ENCODE measurements around the gene C20orf144. TPM values are rescaled to one million over a fixed set of nuclear protein-coding genes. Genes with fewer than 3 reads are reported as not detected.
"Not testable (repeated sequence)": the region's sequence is repeated elsewhere in the genome, so short reads cannot be mapped to it uniquely, and the experiment has no call there.

C20orf144 gene
- total RNA-seq, 1 donor from 2014 or later = 0.23 TPM

DNA sequence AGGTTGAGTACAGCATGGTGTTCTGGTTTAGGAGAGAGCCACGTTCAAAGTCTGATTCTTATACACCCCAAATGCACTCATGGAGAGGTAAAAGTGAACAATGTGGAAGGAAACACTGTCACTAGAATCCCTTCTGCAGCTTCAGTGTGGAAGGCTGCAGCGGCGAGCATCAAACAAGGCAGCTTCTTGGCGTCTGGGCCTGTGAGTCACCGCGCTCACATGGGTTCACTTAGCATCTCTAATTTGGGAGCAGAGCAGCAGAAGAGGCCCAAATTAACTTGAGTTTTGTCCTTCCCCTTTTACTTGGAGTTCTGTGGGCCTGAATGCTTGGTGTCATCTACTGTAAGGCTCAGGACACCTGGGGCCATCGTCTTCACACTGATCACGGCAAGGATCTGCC lies 35.0 kb downstream of the C20orf144 start:
- ATAC-seq (no peak), DNase-seq (no peak)
- peaks cover 10% of the 10 kb centered on the region for H3K4me1 ChIP-seq
- no peaks in the 10 kb centered on the region for H3K27me3 ChIP-seq
- intact Hi-C loops (cut with DNase I) = no loop called here
- TF ChIP-seq, protein P1, sequence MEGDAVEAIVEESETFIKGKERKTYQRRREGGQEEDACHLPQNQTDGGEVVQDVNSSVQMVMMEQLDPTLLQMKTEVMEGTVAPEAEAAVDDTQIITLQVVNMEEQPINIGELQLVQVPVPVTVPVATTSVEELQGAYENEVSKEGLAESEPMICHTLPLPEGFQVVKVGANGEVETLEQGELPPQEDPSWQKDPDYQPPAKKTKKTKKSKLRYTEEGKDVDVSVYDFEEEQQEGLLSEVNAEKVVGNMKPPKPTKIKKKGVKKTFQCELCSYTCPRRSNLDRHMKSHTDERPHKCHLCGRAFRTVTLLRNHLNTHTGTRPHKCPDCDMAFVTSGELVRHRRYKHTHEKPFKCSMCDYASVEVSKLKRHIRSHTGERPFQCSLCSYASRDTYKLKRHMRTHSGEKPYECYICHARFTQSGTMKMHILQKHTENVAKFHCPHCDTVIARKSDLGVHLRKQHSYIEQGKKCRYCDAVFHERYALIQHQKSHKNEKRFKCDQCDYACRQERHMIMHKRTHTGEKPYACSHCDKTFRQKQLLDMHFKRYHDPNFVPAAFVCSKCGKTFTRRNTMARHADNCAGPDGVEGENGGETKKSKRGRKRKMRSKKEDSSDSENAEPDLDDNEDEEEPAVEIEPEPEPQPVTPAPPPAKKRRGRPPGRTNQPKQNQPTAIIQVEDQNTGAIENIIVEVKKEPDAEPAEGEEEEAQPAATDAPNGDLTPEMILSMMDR (IDR thresholded peaks at IDR 0.05) = no peak
- no peak overlapping the region for H3K27ac ChIP-seq
- H3K4me3 ChIP-seq = no peak overlapping the region
- H3K9me3 ChIP-seq = no peaks in the 10 kb centered on the region
- H3K36me3 ChIP-seq = no peaks in the 10 kb centered on the region

DNA sequence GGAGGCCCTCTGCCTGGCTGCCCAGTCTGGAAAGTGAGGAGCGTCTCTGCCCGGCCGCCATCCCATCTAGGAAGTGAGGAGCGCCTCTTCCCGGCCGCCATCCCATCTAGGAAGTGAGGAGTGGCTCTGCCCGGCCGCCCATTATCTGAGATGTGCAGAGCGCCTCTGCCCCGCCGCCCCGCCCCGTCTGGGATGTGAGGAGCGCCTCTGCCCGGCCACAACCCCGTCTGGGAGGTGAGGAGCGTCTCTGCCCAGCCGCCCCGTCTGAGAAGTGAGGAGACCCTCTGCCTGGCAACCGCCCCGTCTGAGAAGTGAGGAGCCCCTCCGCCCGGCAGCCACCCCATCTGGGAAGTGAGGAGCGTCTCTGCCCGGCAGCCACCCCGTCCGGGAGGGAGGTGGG lies 36.8 kb downstream of the C20orf144 start:
- H3K27me3 ChIP-seq; H3K36me3 ChIP-seq; intact Hi-C loops (cut with DNase I); DNase-seq; ATAC-seq; H3K4me1 ChIP-seq; H3K4me3 ChIP-seq; H3K9me3 ChIP-seq; H3K27ac ChIP-seq: not testable (repeated sequence)

DNA sequence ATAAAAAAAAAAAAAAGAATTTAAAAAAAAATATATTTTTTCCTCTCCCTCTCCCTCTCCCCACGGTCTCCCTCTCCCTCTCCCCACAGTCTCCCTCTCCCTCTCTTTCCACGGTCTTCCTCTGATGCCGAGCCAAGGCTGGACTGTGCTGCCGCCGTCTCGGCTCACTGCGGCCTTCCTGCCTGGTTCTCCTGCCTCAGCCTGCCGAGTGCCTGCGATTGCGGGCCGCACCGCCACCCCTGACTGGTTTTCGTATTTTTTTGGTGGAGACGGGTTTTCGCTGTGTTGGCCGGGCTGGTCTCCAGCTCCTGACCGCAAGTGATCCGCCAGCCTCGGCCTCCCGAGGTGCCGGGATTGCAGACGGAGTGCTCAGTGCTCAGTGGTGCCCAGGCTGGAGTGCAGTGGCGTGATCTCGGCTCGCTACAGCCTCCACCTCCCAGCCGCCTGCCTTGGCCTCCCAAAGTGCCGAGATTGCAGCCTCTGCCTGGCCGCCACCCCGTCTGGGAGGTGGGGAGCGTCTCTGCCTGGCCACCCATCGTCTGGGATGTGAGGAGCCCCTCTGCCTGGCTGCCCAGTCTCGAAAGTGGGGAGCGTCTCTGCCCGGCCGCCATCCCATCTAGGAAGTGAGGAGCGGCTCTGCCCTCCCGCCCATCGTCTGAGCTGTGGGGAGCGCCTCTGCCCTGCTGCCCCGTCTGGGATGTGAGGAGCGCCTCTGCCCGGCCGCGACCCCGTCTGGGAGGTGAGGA lies 38.7 kb downstream of the C20orf144 start:
- intact Hi-C loops (cut with DNase I); H3K9me3 ChIP-seq; ATAC-seq; H3K4me3 ChIP-seq; H3K4me1 ChIP-seq; H3K36me3 ChIP-seq; H3K27me3 ChIP-seq; H3K27ac ChIP-seq; DNase-seq: not testable (repeated sequence)

DNA sequence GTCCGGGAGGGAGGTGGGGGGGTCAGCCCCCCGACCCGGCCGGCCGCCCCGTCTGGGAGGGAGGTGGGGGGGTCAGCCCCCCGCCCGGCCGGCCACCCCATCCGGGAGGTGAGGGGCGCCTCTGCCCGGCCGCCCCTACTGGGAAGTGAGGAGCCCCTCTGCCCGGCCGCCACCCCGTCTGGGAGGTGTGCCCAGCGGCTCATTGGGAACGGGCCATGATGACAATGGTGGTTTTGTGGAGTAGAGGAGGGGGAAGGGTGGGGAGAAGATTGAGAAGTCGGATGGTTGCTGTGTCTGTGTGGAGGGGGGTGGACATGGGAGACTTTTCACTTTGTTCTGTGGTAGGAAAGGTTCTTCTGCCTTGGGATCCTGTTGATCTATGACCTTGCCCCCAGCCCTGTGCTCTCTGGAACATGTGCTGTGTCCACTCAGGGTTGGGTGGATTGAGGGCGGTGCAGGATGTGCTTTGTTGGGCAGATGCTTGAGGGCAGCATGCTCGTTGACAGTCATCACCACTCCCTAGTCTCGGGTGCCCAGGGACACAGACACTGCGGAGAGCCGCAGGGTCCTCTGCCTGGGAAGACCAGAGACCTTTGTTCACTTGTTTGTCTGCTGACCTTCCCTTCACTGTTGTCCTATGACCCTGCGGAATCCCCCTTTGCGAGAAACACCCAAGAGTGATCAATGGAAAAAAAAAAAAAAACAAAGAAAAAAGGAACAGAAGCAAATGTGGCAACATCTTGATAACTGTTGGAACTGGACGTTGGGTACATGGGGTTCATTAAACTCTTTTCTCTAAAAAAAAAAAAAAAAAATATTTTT lies 39.7 kb downstream of the C20orf144 start:
- no peaks in the 10 kb centered on the region for H3K4me1 ChIP-seq
- H3K27me3 ChIP-seq = no peaks in the 10 kb centered on the region
- ATAC-seq (no peak), DNase-seq (no peak)
- no peaks in the 10 kb centered on the region for H3K9me3 ChIP-seq
- TF ChIP-seq, protein P1 (IDR thresholded peaks at IDR 0.05) = no peak
- no peak overlapping the region for H3K27ac ChIP-seq
- no peak overlapping the region for H3K4me3 ChIP-seq
- intact Hi-C loops (cut with DNase I) = no loop called here
- H3K36me3 ChIP-seq = peaks cover 10% of the 10 kb centered on the region

DNA sequence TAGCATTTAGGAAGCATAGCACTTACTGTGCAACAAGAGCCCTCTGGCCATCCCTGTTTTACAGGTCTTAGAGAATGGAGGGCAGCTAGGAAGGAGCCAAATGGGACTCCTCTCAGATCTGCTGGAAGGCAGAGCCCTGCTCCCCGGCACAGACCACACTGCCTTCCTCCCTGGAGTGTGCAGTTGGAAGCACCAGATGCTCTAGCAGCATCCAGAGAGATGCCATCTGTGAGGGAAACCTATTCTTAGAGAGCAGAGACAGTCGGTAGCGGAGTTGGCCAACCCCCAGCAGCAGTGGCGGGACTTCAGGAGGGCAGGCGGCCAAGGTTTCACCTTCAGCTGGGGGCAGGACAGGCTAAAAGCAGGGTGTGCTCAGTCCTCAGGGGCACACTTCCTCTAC lies 40.7 kb downstream of the C20orf144 start:
- Histone ChIP-seq H3K36me3 (peaks cover 20% of the 10 kb centered on the region), H3K4me1 (no peaks in the 10 kb centered on the region), H3K27me3 (no peaks in the 10 kb centered on the region), H3K4me3 (no peak overlapping the region), H3K27ac (no peak overlapping the region), H3K9me3 (no peaks in the 10 kb centered on the region)
- DNase-seq (no peak), ATAC-seq (peak; percentile 38)
- intact Hi-C loops (cut with DNase I) = no loop called here
- TF ChIP-seq, protein P1 (IDR thresholded peaks at IDR 0.05) = no peak

DNA sequence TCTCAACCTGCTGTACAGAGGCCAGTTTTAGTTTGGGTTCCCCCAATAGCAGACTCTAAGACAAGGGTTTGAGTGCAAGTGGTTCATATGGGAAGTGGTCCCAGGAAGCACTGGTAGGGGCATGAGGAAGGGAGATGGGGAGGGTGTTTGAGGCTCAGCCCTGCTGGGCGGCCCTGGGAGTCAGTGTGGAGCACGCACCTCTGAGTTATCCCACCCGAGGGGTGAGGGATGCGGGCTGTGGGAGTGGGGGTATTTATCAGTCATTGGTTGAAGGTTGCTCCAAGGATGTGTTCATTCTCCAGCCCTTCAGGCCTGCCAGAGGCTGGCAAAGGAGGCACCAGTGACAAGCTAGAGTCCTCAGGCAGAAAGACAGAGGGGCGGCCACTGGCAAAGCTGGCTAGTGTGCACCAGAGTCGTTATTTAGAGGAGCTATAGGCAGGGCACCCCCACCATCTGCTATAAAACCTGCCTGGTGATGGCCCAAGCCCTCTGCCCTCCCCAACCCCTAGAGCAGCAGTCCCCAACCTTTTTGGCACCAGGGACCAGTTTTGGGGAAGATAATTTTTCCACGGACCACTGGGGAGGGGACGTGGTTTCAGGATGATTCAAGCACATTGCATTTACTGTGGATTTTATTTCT lies 41.5 kb downstream of the C20orf144 start:
- Histone ChIP-seq H3K27ac (no peak overlapping the region), H3K4me1 (no peaks in the 10 kb centered on the region), H3K36me3 (peaks cover 21% of the 10 kb centered on the region), H3K9me3 (no peaks in the 10 kb centered on the region), H3K27me3 (no peaks in the 10 kb centered on the region), H3K4me3 (no peak overlapping the region)
- TF ChIP-seq, protein P1 (IDR thresholded peaks at IDR 0.05) = no peak
- intact Hi-C loops (cut with DNase I) = no loop called here
- ATAC-seq (no peak), DNase-seq (no peak)
